Endothelial cell of umbilical vein (primary cell): ENCODE results near the gene PKP4.

Source experiments
- CTCF ChIP-seq, 2 donors: IDR thresholded peaks; 1 replicate in 1 of 2; 2 replicates in 1 of 2; pipeline ENCODE4 v1.5.1; 2011; ENCODE audit warnings: low read length in 2 of 2, mild to moderate bottlenecking in 2 of 2, moderate library complexity in 2 of 2, control low read depth in 1 of 2, inconsistent platforms in 1 of 2, low read depth in 1 of 2; ENCODE audit not compliant: insufficient read depth in 1 of 2; ENCODE audit errors: extremely low read depth in 1 of 2
- FOS ChIP-seq: IDR thresholded peaks from 2 replicates; pipeline ENCODE4 v1.6.1; 2011; ENCODE audit warnings: mild to moderate bottlenecking, low read length, moderate library complexity, borderline replicate concordance; ENCODE audit not compliant: insufficient read depth
- JUN ChIP-seq: IDR thresholded peaks from 2 replicates; pipeline ENCODE4 v1.6.1; 2011; ENCODE audit warnings: borderline replicate concordance, low read depth; ENCODE audit not compliant: insufficient read length, insufficient read depth
- MAX ChIP-seq: IDR thresholded peaks from 2 replicates; pipeline ENCODE4 v1.6.1; 2011; ENCODE audit not compliant: insufficient read depth, insufficient read length
- MYC ChIP-seq: IDR thresholded peaks from one replicate; pipeline ENCODE4 v1.6.1; 2011; ENCODE audit warnings: mild to moderate bottlenecking, low read depth, low read length
- POLR2A ChIP-seq: IDR thresholded peaks from 2 replicates; pipeline ENCODE4 v1.6.1; 2012; ENCODE audit warnings: low read depth, mild to moderate bottlenecking, control low read depth, low read length
- POLR2AphosphoS5 ChIP-seq: IDR thresholded peaks from 2 replicates; pipeline ENCODE4 v1.6.1; 2012; ENCODE audit warnings: low read depth, mild to moderate bottlenecking, control low read depth, low read length, moderate library complexity; ENCODE audit not compliant: insufficient read depth

DNA sequence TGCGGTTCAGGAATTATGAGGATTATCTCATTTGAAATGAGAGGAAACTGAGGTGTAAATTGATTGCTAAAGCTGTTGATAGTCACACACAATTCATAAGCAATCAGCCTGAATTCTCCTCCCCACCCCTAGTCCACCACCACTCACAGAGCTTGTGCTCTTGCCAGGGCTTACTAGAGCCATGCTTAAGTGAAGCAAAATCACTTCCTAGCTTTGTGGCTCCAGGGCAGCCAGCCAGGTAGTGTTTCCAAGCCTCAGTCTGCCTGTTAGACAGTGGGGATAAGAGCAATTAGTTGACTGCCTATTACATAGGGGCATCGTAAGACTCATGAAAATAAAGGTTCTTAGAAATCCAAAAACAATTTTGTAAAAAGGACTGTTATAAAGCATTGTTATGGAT, 87.2 kb downstream of the PKP4 start:
- TF ChIP-seq CTCF (IDR thresholded peaks at IDR 0.05; ENCODE audit: extremely low read depth in 1 of 2, insufficient read depth in 1 of 2, low read depth in 1 of 2, low read length in 2 of 2), result no peak
- TF ChIP-seq MYC, result no peak
- TF ChIP-seq POLR2A, result no peak
- TF ChIP-seq FOS, result no peak
- TF ChIP-seq POLR2AphosphoS5, result no peak
- TF ChIP-seq MAX, result no peak
- no peak for TF ChIP-seq JUN
